ENCODE results near the gene DOCK7.

DOCK7 gene

GRCh38 chr1:62406576-62406975, 281.6 kb downstream of the DOCK7 start:
- Histone ChIP-seq H3K27me3 (ENCODE audit: control insufficient read depth in 2 of 2, insufficient read depth in 2 of 2, low read length in 2 of 2) (no peaks in the 10 kb centered on the region), H3K9me3 (ENCODE audit: control insufficient read depth in 2 of 2, low read length in 2 of 2) (no peaks in the 10 kb centered on the region), H3K36me3 (ENCODE audit: control insufficient read depth in 2 of 2, insufficient read depth in 2 of 2, low read length in 2 of 2) (no peaks in the 10 kb centered on the region), H3K4me1 (ENCODE audit: control insufficient read depth in 2 of 2, insufficient read depth in 2 of 2, low read length in 2 of 2) (no peaks in the 10 kb centered on the region), H3K9ac (ENCODE audit: low read depth in 1 of 2, low read length in 2 of 2) (no peak overlapping the region), H3K27ac (ENCODE audit: low read depth in 2 of 2, low read length in 2 of 2) (no peak overlapping the region), H3K4me3 (ENCODE audit: low read length in 2 of 2) (no peak overlapping the region)

- Histone ChIP-seq H3K4me3 (ENCODE audit: low read length in 2 of 2) (no peak overlapping the region), H3K4me1 (ENCODE audit: control insufficient read depth in 2 of 2, insufficient read depth in 2 of 2, low read length in 2 of 2) (no peaks in the 10 kb centered on the region)
Measured at GRCh38 chr1:62405247-62405646, 282.9 kb downstream of the DOCK7 start.

More at GRCh38 chr1:62405247-62405646, 282.9 kb downstream of the DOCK7 start:
- Histone ChIP-seq H3K27ac (ENCODE audit: low read depth in 2 of 2, low read length in 2 of 2) (no peak overlapping the region), H3K36me3 (ENCODE audit: control insufficient read depth in 2 of 2, insufficient read depth in 2 of 2, low read length in 2 of 2) (no peaks in the 10 kb centered on the region), H3K27me3 (ENCODE audit: control insufficient read depth in 2 of 2, insufficient read depth in 2 of 2, low read length in 2 of 2) (no peaks in the 10 kb centered on the region), H3K9ac (ENCODE audit: low read depth in 1 of 2, low read length in 2 of 2) (no peak overlapping the region), H3K9me3 (ENCODE audit: control insufficient read depth in 2 of 2, low read length in 2 of 2) (no peaks in the 10 kb centered on the region)

Data from mucosa of rectum (tissue), 2 donors.